NCI-H510A (cell line): ENCODE results near the gene ESR2.
"Not testable (repeated sequence)": the region's sequence is repeated elsewhere in the genome, so short reads cannot be mapped to it uniquely, and the experiment has no call there.

Experiments used
- DNase-seq: peaks from one replicate; lab custom pipeline; 2025; lab: John Stamatoyannopoulos, UW

The ESR2 gene

GRCh38 chr14:64081174-64081746 is 212.9 kb downstream of the ESR2 start:
- no peak for DNase-seq

- no peak for DNase-seq
Measured at GRCh38 chr14:64080452-64080851, 213.7 kb downstream of the ESR2 start.

GRCh38 chr14:64075613-64076005 is 218.6 kb downstream of the ESR2 start:
- no peak for DNase-seq

GRCh38 chr14:64074961-64075612 is 219.1 kb downstream of the ESR2 start:
- no peak for DNase-seq

- no peak for DNase-seq
Measured at GRCh38 chr14:64069634-64070359, 224.4 kb downstream of the ESR2 start.

- DNase-seq = no peak
Measured at GRCh38 chr14:64064447-64064846, 229.7 kb downstream of the ESR2 start.

GRCh38 chr14:64062381-64063115 is 231.6 kb downstream of the ESR2 start:
- no peak for DNase-seq

GRCh38 chr14:64061706-64062105 is 232.5 kb downstream of the ESR2 start:
- no peak for DNase-seq

GRCh38 chr14:64061115-64061514 is 233.1 kb downstream of the ESR2 start:
- DNase-seq = no peak

GRCh38 chr14:64060648-64061096 is 233.5 kb downstream of the ESR2 start:
- DNase-seq = no peak

- DNase-seq = no peak
Measured at GRCh38 chr14:64060199-64060545, 234.0 kb downstream of the ESR2 start.

- DNase-seq = no peak
Measured at GRCh38 chr14:64059454-64060198, 234.5 kb downstream of the ESR2 start.

- DNase-seq = no peak
Measured at GRCh38 chr14:64053694-64054669, 240.2 kb downstream of the ESR2 start.

- no peak for DNase-seq
Measured at GRCh38 chr14:64049616-64050381, 244.4 kb downstream of the ESR2 start.

- no peak for DNase-seq
Measured at GRCh38 chr14:64045091-64045490, 249.1 kb downstream of the ESR2 start.

GRCh38 chr14:64043296-64043695 is 250.9 kb downstream of the ESR2 start:
- DNase-seq = not testable (repeated sequence)

- no peak for DNase-seq
Measured at GRCh38 chr14:64040044-64040443, 254.1 kb downstream of the ESR2 start.

GRCh38 chr14:64038841-64039542 is 255.2 kb downstream of the ESR2 start:
- no peak for DNase-seq
